HepG2 (cell line): ENCODE data around the gene PFN1. TPM values are rescaled to one million over a fixed set of nuclear protein-coding genes. Genes with fewer than 3 reads are reported as not detected.

Experiments
- ATAC-seq: fragments of 200-7000 bp; cut with Tn5 transposase; 3 replicates; pipeline ENCODE4 v1.9.1; 2020; ENCODE audit warnings: mild to moderate bottlenecking, moderate library complexity
- BruUV-seq: library from RNA; stranded (reverse); fragments of 400-500 nt; replicated peaks from 2 replicates; lab custom pipeline; 2021; lab: Mats Ljungman, UMichigan
- CTCF ChIA-PET: fragments of 300-600 bp; formaldehyde crosslinking; extraction: SDS; loops from one replicate; lab custom pipeline; 2021; ENCODE audit warnings: low total read pairs, inconsistent platforms, low intra/inter-chr PET ratio; lab: Yijun Ruan, JAX
- POLR2A ChIA-PET: fragments of 350-600 bp; sonication (Branson Sonifier 250); formaldehyde crosslinking; loops from one replicate; lab custom pipeline; 2020; ENCODE audit warnings: antibody characterized with exemption, inconsistent platforms; lab: Yijun Ruan, JAX
- DNase-seq: peaks from one replicate; pipeline ENCODE4 v3.0.0-alpha.2; 2015; ENCODE audit warnings: low spot score
- FAIRE-seq: peaks from 3 replicates; lab custom pipeline; 2011; peaks lifted over from hg19 to GRCh38; lab: Jason Lieb, UNC
- H2AFZ ChIP-seq: one replicate; pipeline ENCODE4 v1.6.1; 2011; ENCODE audit warnings: low read length, inconsistent platforms
- H3K27ac ChIP-seq: fragments of 300-600 bp; 3 replicates; pipeline ENCODE4 v1.8.0; 2011; ENCODE audit warnings: mixed run types, mild to moderate bottlenecking, mixed read lengths, low read length, inconsistent platforms; ENCODE audit not compliant: insufficient read depth; ENCODE audit errors: extremely low read length
- H3K27me3 ChIP-seq, 2 experiments: fragments of 200-600 bp in 1 of 2; 2 replicates in 1 of 2; 3 replicates in 1 of 2; pipeline versions ENCODE4 v1.6.0 to v1.8.0; 2011; ENCODE audit warnings: low read length in 2 of 2, mild to moderate bottlenecking in 2 of 2, moderate library complexity in 2 of 2, inconsistent platforms in 1 of 2; ENCODE audit not compliant: insufficient read depth in 2 of 2, control insufficient read depth in 1 of 2
- H3K36me3 ChIP-seq, 2 experiments: fragments of 200-600 bp in 1 of 2; replicated peaks in 1 of 2; 2 replicates in 1 of 2; 3 replicates in 1 of 2; pipeline versions ENCODE4 v1.5.1 to v1.8.0; 2011; ENCODE audit warnings: low read length in 2 of 2, inconsistent platforms in 1 of 2; ENCODE audit not compliant: insufficient read depth in 2 of 2, control insufficient read depth in 1 of 2
- H3K4me1 ChIP-seq: 2 replicates; pipeline ENCODE4 v1.5.1; 2012; ENCODE audit warnings: low read length, inconsistent platforms; ENCODE audit not compliant: insufficient read depth
- H3K4me2 ChIP-seq: 2 replicates; pipeline ENCODE4 v1.6.0; 2011; ENCODE audit warnings: low read depth, low read length, inconsistent platforms
- H3K4me3 ChIP-seq, 3 experiments: fragments of 200-600 bp in 1 of 3; sonication (generic), shearing (Covaris generic) in 1 of 3; replicated peaks in 1 of 3; 2 replicates each; pipeline ENCODE4 v1.5.1; 2011 to 2016; ENCODE audit warnings: low read length in 3 of 3, inconsistent platforms in 2 of 3, low read depth in 2 of 3, mild to moderate bottlenecking in 2 of 3, control low read depth in 1 of 3, mixed read lengths in 1 of 3; ENCODE audit not compliant: insufficient read depth in 1 of 3
- H3K79me2 ChIP-seq: one replicate; pipeline ENCODE4 v1.6.1; 2011; ENCODE audit warnings: low read length, inconsistent platforms; ENCODE audit not compliant: insufficient read depth
- H3K9ac ChIP-seq: 2 replicates; pipeline ENCODE4 v1.6.0; 2011; ENCODE audit warnings: mild to moderate bottlenecking, low read depth, low read length, inconsistent platforms; ENCODE audit not compliant: insufficient read depth
- H3K9me3 ChIP-seq: 2 replicates; pipeline ENCODE4 v1.5.1; 2012; ENCODE audit warnings: mild to moderate bottlenecking, low read length
- H4K20me1 ChIP-seq: 2 replicates; pipeline ENCODE4 v1.6.0; 2011; ENCODE audit warnings: inconsistent platforms, mild to moderate bottlenecking, low read length, moderate library complexity; ENCODE audit not compliant: insufficient read depth
- CREB1 ChIP-seq, 2 experiments: fragments of 450-650 bp in 1 of 2; IDR thresholded peaks; 2 replicates each; pipeline ENCODE4 v1.6.1; 2016 to 2017; ENCODE audit warnings: control low read depth in 1 of 2, mild to moderate bottlenecking in 1 of 2, missing compliant biosample characterization in 1 of 2, missing genetic modification characterization in 1 of 2
- JDP2 ChIP-seq: sonication (generic); formaldehyde crosslinking; IDR thresholded peaks from 2 replicates; pipeline ENCODE4 v1.8.1; 2022; ENCODE audit warnings: missing genetic modification reagents, borderline replicate concordance
- MTF2 ChIP-seq: sonication (generic); formaldehyde crosslinking; IDR thresholded peaks from 2 replicates; pipeline ENCODE4 v1.5.0; 2020; ENCODE audit warnings: missing genetic modification reagents, borderline replicate concordance
- NFYB ChIP-seq: sonication (generic); formaldehyde crosslinking; IDR thresholded peaks from 2 replicates; pipeline ENCODE4 v1.4.0; 2020; ENCODE audit warnings: missing genetic modification reagents
- ZBTB1 ChIP-seq: sonication (generic); formaldehyde crosslinking; IDR thresholded peaks from 2 replicates; pipeline ENCODE4 v1.4.0; 2020; ENCODE audit warnings: missing genetic modification reagents, borderline replicate concordance
- ZNF24 ChIP-seq: fragments of 450-650 bp; IDR thresholded peaks from 2 replicates; pipeline ENCODE4 v1.6.1; 2017; ENCODE audit warnings: antibody characterized with exemption, mild to moderate bottlenecking
- ZNF343 ChIP-seq: sonication (generic); formaldehyde crosslinking; IDR thresholded peaks from 2 replicates; pipeline ENCODE4 v1.4.0; 2020; ENCODE audit warnings: mild to moderate bottlenecking, missing genetic modification reagents
- WGBS: methylation state at CpG from one replicate; pipeline ENCODE4 v1.1.6; 2017; ENCODE audit warnings: low lambda C conversion rate; 5-methylcytosine and 5-hydroxymethylcytosine counted together
- in situ Hi-C: cut with HindIII; loops from 2 replicates; pipeline ENCODE4 v1.10.0; 2017; ENCODE audit warnings: low pct_unique_long_range_greater_than_20kb; ENCODE audit not compliant: extremely low pct_ligation_motif_present
- intact Hi-C: fragments of 100-400 bp; cut with micrococcal nuclease; formaldehyde crosslinking; loops from one replicate; pipeline ENCODE4 v1.10.0; 2022; ENCODE audit not compliant: unreplicated experiment
- polyA plus RNA-seq, 8 experiments: library from polyadenylated mRNA; depleted of rRNA in 3 of 8; stranded (reverse) in 7 of 8; unstranded in 1 of 8; fragments of >200 nt; fragmentation: Illumina TruSeq in 4 of 8; extraction: Trizol in 4 of 8; gene quantifications; 2 replicates each; pipeline versions ENCODE4 v1.2.1 to v1.2.3, GENCODE V29; 2011 to 2016; ENCODE audit warnings: low read depth in 4 of 8, missing spikeins in 1 of 8, mixed read lengths in 1 of 8; ENCODE audit not compliant: insufficient read depth in 1 of 8
- total RNA-seq, 5 experiments: library from RNA; depleted of rRNA; stranded (reverse); fragments of >200 nt; fragmentation: Illumina TruSeq; extraction: Trizol; gene quantifications; 2 replicates each; pipeline ENCODE4 v1.2.3, GENCODE V29; 2016; ENCODE audit warnings: low read depth in 1 of 5
- TF ChIP-seq, protein P1 (sequence below): sonication (generic); formaldehyde crosslinking; IDR thresholded peaks from 2 replicates; pipeline ENCODE4 v1.5.1; 2020; ENCODE audit warnings: mild to moderate bottlenecking, missing genetic modification reagents
- TF ChIP-seq, protein P2 (sequence below): IDR thresholded peaks from 2 replicates; pipeline ENCODE4 v1.4.0; 2020; ENCODE audit warnings: mild to moderate bottlenecking, missing genetic modification reagents
- TF ChIP-seq, protein P3 (sequence below): IDR thresholded peaks from 2 replicates; pipeline ENCODE4 v1.6.1; 2016; ENCODE audit warnings: missing genetic modification reagents, missing compliant biosample characterization

The PFN1 gene
- total and polyA plus RNA-seq, 2 of the 13 experiments (the other 11 are each of a cell fraction or from before 2014, with no cell fraction given): 494 to 613 TPM

DNA sequence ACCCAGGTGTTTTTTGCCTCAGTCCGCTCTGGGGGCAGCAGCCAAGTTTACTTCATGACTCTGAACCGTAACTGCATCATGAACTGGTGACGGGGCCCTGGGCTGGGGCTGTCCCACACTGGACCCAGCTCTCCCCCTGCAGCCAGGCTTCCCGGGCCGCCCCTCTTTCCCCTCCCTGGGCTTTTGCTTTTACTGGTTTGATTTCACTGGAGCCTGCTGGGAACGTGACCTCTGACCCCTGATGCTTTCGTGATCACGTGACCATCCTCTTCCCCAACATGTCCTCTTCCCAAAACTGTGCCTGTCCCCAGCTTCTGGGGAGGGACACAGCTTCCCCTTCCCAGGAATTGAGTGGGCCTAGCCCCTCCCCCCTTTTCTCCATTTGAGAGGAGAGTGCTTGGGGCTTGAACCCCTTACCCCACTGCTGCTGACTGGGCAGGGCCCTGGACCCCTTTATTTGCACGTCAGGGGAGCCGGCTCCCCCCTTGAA is 51.1 kb downstream of the PFN1 start (continued):
- TF ChIP-seq, protein P1, sequence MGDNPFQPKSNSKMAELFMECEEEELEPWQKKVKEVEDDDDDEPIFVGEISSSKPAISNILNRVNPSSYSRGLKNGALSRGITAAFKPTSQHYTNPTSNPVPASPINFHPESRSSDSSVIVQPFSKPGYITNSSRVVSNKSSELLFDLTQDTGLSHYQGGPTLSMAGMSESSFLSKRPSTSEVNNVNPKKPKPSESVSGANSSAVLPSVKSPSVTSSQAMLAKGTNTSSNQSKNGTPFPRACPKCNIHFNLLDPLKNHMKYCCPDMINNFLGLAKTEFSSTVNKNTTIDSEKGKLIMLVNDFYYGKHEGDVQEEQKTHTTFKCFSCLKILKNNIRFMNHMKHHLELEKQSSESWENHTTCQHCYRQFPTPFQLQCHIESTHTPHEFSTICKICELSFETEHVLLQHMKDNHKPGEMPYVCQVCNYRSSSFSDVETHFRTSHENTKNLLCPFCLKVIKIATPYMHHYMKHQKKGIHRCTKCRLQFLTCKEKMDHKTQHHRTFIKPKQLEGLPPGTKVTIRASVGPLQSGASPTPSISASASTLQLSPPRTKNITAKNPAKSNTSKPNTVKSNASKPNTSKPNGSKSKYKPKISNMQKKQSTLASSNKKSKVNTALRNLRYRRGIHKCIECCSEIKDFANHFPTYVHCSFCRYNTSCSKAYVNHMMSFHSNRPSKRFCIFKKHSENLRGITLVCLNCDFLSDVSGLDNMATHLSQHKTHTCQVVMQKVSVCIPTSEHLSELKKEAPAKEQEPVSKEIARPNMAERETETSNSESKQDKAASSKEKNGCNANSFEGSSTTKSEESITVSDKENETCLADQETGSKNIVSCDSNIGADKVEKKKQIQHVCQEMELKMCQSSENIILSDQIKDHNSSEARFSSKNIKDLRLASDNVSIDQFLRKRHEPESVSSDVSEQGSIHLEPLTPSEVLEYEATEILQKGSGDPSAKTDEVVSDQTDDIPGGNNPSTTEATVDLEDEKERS (CRISPR knock-in tag): no peak

DNA sequence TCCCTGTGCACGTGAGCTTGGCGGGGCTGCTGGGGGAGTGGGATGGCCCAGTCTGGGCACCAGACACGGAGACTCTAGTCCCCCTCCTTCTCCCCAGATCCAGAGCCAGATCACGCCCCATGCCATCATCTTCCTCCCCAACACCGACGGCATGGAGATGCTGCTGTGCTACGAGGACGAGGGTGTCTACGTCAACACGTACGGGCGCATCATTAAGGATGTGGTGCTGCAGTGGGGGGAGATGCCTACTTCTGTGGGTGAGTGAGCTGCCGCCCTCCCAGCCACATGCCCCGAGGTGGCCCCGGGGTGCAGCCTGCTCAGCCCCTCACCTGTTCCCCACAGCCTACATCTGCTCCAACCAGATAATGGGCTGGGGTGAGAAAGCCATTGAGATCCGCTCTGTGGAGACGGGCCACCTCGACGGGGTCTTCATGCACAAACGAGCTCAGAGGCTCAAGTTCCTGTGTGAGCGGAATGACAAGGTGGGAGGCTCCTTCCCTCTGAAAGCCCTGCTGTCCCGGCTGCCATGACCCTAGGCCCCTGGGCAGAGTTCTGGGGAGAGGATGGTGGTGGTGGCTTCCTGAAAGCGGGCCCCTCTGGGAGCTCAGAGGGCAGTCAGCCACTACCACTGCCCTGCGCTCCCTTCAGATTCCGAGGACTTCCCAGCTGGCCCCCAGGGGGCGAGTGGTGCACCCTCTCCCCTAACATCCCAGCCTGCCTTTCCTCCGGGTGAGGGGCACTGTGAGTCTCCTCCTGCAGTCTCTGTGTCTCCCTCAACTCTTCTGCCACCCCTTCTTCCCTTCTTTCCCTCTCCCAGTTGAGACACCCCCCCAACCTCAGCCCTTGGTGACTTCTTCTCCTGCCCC is 51.8 kb downstream of the PFN1 start:
- no peaks in the 10 kb centered on the region for H3K4me1 ChIP-seq
- H3K4me2 ChIP-seq: no peak overlapping the region
- no peak for DNase-seq
- no peaks in the 10 kb centered on the region for H4K20me1 ChIP-seq
- H3K4me3 ChIP-seq: no peak overlapping the region
- H3K27ac ChIP-seq: no peak overlapping the region
- ATAC-seq: no peak; the same call in 2 of the 3 replicates
- no peaks in the 10 kb centered on the region for H3K79me2 ChIP-seq
- POLR2A ChIA-PET: no interaction called here
- CTCF ChIA-PET: no interaction called here
- H2AFZ ChIP-seq: no peak overlapping the region
- H3K9me3 ChIP-seq: no peaks in the 10 kb centered on the region
- WGBS: 98% methylated on average over 23 of the region's 27 CpGs
- no TSS peak for BruUV-seq
- in situ Hi-C loops (loop anchor here (10.0 kb wide), 1 partner anchor 342 kb away; the partner anchor contains the start of gene MYBBP1A), intact Hi-C loops (no loop called here)
- H3K9ac ChIP-seq: no peak overlapping the region
- no peak for FAIRE-seq
- peaks cover 29 to 54% of the 10 kb centered on the region in 2 experiments; a peak in 4 of 5 replicates for H3K36me3 ChIP-seq
- H3K27me3 ChIP-seq: no peaks in the 10 kb centered on the region
- TF ChIP-seq NFYB (CRISPR knock-in tag) (no peak), CREB1 (IDR thresholded peaks at IDR 0.05) (no peak), CREB1 (CRISPR knock-in tag; IDR thresholded peaks at IDR 0.05) (no peak), MTF2 (CRISPR knock-in tag) (no peak), JDP2 (CRISPR knock-in tag) (no peak), ZBTB1 (CRISPR knock-in tag) (no peak), ZNF343 (no peak), ZNF24 (no peak)
- TF ChIP-seq, protein P2, sequence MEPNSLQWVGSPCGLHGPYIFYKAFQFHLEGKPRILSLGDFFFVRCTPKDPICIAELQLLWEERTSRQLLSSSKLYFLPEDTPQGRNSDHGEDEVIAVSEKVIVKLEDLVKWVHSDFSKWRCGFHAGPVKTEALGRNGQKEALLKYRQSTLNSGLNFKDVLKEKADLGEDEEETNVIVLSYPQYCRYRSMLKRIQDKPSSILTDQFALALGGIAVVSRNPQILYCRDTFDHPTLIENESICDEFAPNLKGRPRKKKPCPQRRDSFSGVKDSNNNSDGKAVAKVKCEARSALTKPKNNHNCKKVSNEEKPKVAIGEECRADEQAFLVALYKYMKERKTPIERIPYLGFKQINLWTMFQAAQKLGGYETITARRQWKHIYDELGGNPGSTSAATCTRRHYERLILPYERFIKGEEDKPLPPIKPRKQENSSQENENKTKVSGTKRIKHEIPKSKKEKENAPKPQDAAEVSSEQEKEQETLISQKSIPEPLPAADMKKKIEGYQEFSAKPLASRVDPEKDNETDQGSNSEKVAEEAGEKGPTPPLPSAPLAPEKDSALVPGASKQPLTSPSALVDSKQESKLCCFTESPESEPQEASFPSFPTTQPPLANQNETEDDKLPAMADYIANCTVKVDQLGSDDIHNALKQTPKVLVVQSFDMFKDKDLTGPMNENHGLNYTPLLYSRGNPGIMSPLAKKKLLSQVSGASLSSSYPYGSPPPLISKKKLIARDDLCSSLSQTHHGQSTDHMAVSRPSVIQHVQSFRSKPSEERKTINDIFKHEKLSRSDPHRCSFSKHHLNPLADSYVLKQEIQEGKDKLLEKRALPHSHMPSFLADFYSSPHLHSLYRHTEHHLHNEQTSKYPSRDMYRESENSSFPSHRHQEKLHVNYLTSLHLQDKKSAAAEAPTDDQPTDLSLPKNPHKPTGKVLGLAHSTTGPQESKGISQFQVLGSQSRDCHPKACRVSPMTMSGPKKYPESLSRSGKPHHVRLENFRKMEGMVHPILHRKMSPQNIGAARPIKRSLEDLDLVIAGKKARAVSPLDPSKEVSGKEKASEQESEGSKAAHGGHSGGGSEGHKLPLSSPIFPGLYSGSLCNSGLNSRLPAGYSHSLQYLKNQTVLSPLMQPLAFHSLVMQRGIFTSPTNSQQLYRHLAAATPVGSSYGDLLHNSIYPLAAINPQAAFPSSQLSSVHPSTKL (CRISPR knock-in tag): no peak
- TF ChIP-seq, protein P3, sequence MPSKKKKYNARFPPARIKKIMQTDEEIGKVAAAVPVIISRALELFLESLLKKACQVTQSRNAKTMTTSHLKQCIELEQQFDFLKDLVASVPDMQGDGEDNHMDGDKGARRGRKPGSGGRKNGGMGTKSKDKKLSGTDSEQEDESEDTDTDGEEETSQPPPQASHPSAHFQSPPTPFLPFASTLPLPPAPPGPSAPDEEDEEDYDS (CRISPR knock-in tag): no peak
